ENCODE data around the gene NLRP6. TPM values are rescaled to one million over a fixed set of nuclear protein-coding genes. Genes with fewer than 3 reads are reported as not detected.
A peak's percentile ranks its signal among the peaks of the same experiment; 100 is the strongest.
"Not testable (repeated sequence)": the region's sequence is repeated elsewhere in the genome, so short reads cannot be mapped to it uniquely, and the experiment has no call there.

NLRP6 gene
- total RNA-seq, 4 donors from 2014 or later, result 0.75 to 1.3 TPM; not detected in 2

- Histone ChIP-seq H3K36me3 (no peaks in the 10 kb centered on the region), H3K27ac (peak overlapping the region; percentile 57 to 93 (median 86)), H3K4me1 (peaks cover 12 to 60% (median 28%) of the 10 kb centered on the region in 3 donors), H3K27me3 (peaks cover 0 to 6% (median 0%) of the 10 kb centered on the region in 4 donors), H3K9me3 (no peaks in the 10 kb centered on the region), H3K4me3 (no peak overlapping the region)
- no peak for DNase-seq
- TF ChIP-seq, protein P1, sequence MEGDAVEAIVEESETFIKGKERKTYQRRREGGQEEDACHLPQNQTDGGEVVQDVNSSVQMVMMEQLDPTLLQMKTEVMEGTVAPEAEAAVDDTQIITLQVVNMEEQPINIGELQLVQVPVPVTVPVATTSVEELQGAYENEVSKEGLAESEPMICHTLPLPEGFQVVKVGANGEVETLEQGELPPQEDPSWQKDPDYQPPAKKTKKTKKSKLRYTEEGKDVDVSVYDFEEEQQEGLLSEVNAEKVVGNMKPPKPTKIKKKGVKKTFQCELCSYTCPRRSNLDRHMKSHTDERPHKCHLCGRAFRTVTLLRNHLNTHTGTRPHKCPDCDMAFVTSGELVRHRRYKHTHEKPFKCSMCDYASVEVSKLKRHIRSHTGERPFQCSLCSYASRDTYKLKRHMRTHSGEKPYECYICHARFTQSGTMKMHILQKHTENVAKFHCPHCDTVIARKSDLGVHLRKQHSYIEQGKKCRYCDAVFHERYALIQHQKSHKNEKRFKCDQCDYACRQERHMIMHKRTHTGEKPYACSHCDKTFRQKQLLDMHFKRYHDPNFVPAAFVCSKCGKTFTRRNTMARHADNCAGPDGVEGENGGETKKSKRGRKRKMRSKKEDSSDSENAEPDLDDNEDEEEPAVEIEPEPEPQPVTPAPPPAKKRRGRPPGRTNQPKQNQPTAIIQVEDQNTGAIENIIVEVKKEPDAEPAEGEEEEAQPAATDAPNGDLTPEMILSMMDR (IDR thresholded peaks at IDR 0.05), result no peak
- no peak for TF ChIP-seq POLR2A (IDR thresholded peaks at IDR 0.05)
- intact Hi-C loops (cut with DNase I), result no loop called here
- 83 to 86% methylated on average over 3 to 8 of the region's 17 CpGs for WGBS, 2 donors
These were observed 28.6 kb downstream of the NLRP6 start for GRCh38 chr11:306645-307371.

DNA sequence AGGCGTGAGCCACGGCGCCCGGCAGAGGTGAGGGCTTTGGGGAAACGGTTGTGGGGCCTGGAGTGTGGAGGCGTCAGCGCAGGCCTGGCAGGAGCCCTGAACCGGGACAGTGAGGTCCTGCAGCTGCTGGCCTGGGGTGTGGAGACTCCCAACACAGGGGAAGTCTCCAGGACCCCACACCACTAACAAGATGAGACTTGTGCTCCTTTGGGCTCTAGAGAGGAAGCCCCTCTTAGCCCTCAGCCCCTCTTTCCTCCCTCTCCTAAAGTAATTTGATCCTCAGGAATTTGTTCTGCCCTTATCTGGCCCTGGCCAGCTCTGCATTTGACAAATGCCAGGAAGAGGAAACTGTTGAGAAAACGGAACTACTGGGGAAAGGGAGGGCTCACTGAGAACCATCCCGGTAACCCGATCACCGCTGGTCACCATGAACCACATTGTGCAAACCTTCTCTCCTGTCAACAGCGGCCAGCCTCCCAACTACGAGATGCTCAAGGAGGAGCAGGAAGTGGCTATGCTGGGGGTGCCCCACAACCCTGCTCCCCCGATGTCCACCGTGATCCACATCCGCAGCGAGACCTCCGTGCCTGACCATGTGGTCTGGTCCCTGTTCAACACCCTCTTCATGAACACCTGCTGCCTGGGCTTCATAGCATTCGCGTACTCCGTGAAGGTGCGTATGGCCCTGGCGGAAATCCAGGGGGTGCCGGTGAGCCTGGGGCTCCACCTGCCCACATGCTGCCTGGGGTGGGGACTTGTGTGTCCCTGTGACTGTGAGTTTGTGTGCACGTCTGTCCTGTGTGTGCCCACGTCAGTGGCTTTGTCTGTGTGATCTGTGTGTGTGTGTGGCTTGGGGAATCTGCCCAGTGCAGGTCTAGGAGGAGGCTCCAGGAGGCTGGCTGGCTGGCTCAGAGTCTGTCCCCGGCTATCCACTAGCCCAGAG lies 29.8 kb downstream of the NLRP6 start, which contains the start of gene IFITM2:
IFITM2 (plus strand) TSS at position 51 of the 943 bp plus-strand sequence; CDS start at position 428, 377 bp downstream.
- intact Hi-C loops (cut with DNase I), result not testable (repeated sequence)

GRCh38 chr11:308740-309665 lies 30.8 kb downstream of the NLRP6 start:
- DNase-seq; intact Hi-C loops (cut with DNase I); H3K36me3 ChIP-seq; H3K9me3 ChIP-seq; H3K27me3 ChIP-seq: not testable (repeated sequence)
- Histone ChIP-seq H3K4me1 (peaks cover 23 to 82% (median 46%) of the 10 kb centered on the region in 3 donors), H3K4me3 (peak overlapping the region; percentile 22 to 70 (median 46)), H3K27ac (peak overlapping the region; percentile 83 to 93 (median 86))
- WGBS, 2 donors, result 15 to 29% methylated on average over 15 of the region's 24 CpGs

More for the DNA sequence above, 29.8 kb downstream of the NLRP6 start, which contains the start of gene IFITM2:
- not testable (repeated sequence) for H3K36me3 ChIP-seq, H3K27me3 ChIP-seq, H3K9me3 ChIP-seq, DNase-seq
- TF ChIP-seq POLR2A (IDR thresholded peaks at IDR 0.05), result peak in 2 of 4 donors; percentile 55 to 85
- TF ChIP-seq, protein P1 (IDR thresholded peaks at IDR 0.05), result peak in 1 of 6 experiments; percentile 15
- H3K4me1 ChIP-seq, result peaks cover 19 to 73% (median 40%) of the 10 kb centered on the region in 3 donors
- WGBS, 2 donors, result 0 to 17% methylated on average over 8 to 12 of the region's 28 CpGs
- H3K27ac ChIP-seq, result peak within 1 kb of the TSS; percentile 83 to 93 (median 86)
- peak within 1 kb of the TSS; percentile 22 to 70 (median 46) for H3K4me3 ChIP-seq

DNA sequence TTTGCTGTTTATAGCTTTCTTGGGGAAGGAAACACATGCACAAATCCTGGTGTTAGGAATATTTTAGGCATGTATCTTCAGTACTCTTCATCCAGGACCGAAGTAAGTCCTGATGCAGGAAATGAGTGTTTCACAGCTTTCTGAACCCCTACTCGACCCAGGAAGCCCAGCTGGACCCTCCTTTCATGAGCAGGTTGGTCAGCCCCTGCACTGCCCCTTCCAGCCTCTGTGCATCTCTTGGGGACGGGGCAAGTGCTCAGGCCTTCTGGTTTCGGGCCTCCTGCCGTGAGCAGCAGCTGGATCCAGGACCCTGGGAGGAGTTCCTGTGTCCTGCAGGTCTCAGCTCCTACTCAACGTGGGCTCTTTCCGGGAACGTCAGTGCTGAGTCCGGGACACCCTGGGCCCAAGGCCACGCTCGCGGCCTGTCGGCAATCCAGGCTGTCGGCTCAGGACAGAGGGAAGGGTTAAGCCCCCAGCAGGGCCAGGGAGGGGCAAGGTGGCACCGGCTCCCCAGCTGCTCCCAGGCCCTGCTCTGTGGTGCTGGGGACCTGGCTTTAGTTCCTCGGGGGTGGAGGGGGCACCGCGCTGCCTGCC lies 31.9 kb downstream of the NLRP6 start:
- 0 to 6% methylated on average over 2 of the region's 18 CpGs for WGBS, 2 donors
- intact Hi-C loops (cut with DNase I); H3K27me3 ChIP-seq; H3K9me3 ChIP-seq; DNase-seq; H3K36me3 ChIP-seq: not testable (repeated sequence)
- TF ChIP-seq, protein P1 (IDR thresholded peaks at IDR 0.05), result peak in 1 of 6 experiments; percentile 8
- Histone ChIP-seq H3K27ac (peak overlapping the region; percentile 83 to 93 (median 86)), H3K4me3 (peak overlapping the region in 3 of 4 donors; percentile 42 to 70 (median 51)), H3K4me1 (peaks cover 23 to 85% (median 43%) of the 10 kb centered on the region in 3 donors)

DNA sequence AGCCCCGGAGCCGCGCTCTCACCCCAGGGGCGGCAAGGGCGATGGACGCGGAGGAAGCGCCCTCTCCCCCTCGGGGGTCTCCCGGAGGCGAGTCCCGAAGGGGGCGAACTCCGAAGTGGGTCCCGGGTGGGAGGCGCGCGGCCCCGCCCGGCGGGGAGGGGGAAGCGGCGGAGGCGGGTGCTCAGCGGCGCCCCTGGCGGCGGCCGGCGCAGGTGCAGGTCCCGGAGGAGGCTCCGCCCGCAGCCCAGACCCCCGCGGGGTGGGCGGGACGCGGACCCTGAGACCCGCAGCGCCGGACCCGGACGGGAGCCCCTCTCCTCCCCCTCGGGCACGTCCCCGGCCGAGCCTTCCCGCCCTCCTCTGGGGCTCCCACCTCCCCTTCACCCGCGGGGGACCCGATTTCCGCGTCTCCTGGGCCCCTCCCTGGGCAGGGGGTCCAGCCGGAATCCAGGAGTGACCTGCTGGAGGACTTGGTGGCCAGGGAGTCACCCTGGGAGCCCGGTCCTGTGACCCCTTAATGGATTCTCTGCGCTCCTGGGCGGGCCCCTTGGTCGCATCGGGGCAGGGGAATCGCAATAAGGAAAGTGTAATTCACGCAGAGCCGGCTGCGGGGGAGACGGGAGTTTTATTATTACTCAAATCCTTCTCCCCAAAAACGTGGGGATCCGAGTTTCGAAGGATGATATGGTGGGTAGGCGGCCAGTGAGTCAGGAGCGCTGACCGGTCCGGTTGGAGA lies 33.0 kb downstream of the NLRP6 start:
- H3K4me3 ChIP-seq, result peak overlapping the region; percentile 13 to 64 (median 34)
- intact Hi-C loops (cut with DNase I); H3K27me3 ChIP-seq; H3K9me3 ChIP-seq; H3K36me3 ChIP-seq; DNase-seq: not testable (repeated sequence)
- no CpG with 5 or more reads among the region's 71 CpGs for WGBS, 2 donors
- peaks cover 29 to 86% (median 47%) of the 10 kb centered on the region in 3 donors for H3K4me1 ChIP-seq
- H3K27ac ChIP-seq, result peak overlapping the region; percentile 85 to 92 (median 88)

All from esophagus squamous epithelium (tissue), 5 donors.